HepG2 (cell line): ENCODE results near the gene TLR4. TPM values are rescaled to one million over a fixed set of nuclear protein-coding genes. Genes with fewer than 3 reads are reported as not detected.

Source experiments
- ATAC-seq: fragments of 200-7000 bp; cut with Tn5 transposase; 3 replicates; pipeline ENCODE4 v1.9.1; 2020; ENCODE audit warnings: mild to moderate bottlenecking, moderate library complexity
- BruUV-seq: library from RNA; stranded (reverse); fragments of 400-500 nt; replicated peaks from 2 replicates; lab custom pipeline; 2021; lab: Mats Ljungman, UMichigan
- CTCF ChIA-PET: fragments of 300-600 bp; formaldehyde crosslinking; extraction: SDS; loops from one replicate; lab custom pipeline; 2021; ENCODE audit warnings: low total read pairs, inconsistent platforms, low intra/inter-chr PET ratio; lab: Yijun Ruan, JAX
- POLR2A ChIA-PET: fragments of 350-600 bp; sonication (Branson Sonifier 250); formaldehyde crosslinking; loops from one replicate; lab custom pipeline; 2020; ENCODE audit warnings: antibody characterized with exemption, inconsistent platforms; lab: Yijun Ruan, JAX
- DNase-seq: peaks from one replicate; pipeline ENCODE4 v3.0.0-alpha.2; 2015; ENCODE audit warnings: low spot score
- FAIRE-seq: peaks from 3 replicates; lab custom pipeline; 2011; peaks lifted over from hg19 to GRCh38; lab: Jason Lieb, UNC
- H2AFZ ChIP-seq: one replicate; pipeline ENCODE4 v1.6.1; 2011; ENCODE audit warnings: low read length, inconsistent platforms
- H3K27ac ChIP-seq: fragments of 300-600 bp; 3 replicates; pipeline ENCODE4 v1.8.0; 2011; ENCODE audit warnings: mixed run types, mild to moderate bottlenecking, mixed read lengths, low read length, inconsistent platforms; ENCODE audit not compliant: insufficient read depth; ENCODE audit errors: extremely low read length
- H3K27me3 ChIP-seq, 2 experiments: fragments of 200-600 bp in 1 of 2; 2 replicates in 1 of 2; 3 replicates in 1 of 2; pipeline versions ENCODE4 v1.6.0 to v1.8.0; 2011; ENCODE audit warnings: low read length in 2 of 2, mild to moderate bottlenecking in 2 of 2, moderate library complexity in 2 of 2, inconsistent platforms in 1 of 2; ENCODE audit not compliant: insufficient read depth in 2 of 2, control insufficient read depth in 1 of 2
- H3K36me3 ChIP-seq, 2 experiments: fragments of 200-600 bp in 1 of 2; replicated peaks in 1 of 2; 2 replicates in 1 of 2; 3 replicates in 1 of 2; pipeline versions ENCODE4 v1.5.1 to v1.8.0; 2011; ENCODE audit warnings: low read length in 2 of 2, inconsistent platforms in 1 of 2; ENCODE audit not compliant: insufficient read depth in 2 of 2, control insufficient read depth in 1 of 2
- H3K4me1 ChIP-seq: 2 replicates; pipeline ENCODE4 v1.5.1; 2012; ENCODE audit warnings: low read length, inconsistent platforms; ENCODE audit not compliant: insufficient read depth
- H3K4me2 ChIP-seq: 2 replicates; pipeline ENCODE4 v1.6.0; 2011; ENCODE audit warnings: low read depth, low read length, inconsistent platforms
- H3K4me3 ChIP-seq, 3 experiments: fragments of 200-600 bp in 1 of 3; sonication (generic), shearing (Covaris generic) in 1 of 3; replicated peaks in 1 of 3; 2 replicates each; pipeline ENCODE4 v1.5.1; 2011 to 2016; ENCODE audit warnings: low read length in 3 of 3, inconsistent platforms in 2 of 3, low read depth in 2 of 3, mild to moderate bottlenecking in 2 of 3, control low read depth in 1 of 3, mixed read lengths in 1 of 3; ENCODE audit not compliant: insufficient read depth in 1 of 3
- H3K79me2 ChIP-seq: one replicate; pipeline ENCODE4 v1.6.1; 2011; ENCODE audit warnings: low read length, inconsistent platforms; ENCODE audit not compliant: insufficient read depth
- H3K9ac ChIP-seq: 2 replicates; pipeline ENCODE4 v1.6.0; 2011; ENCODE audit warnings: mild to moderate bottlenecking, low read depth, low read length, inconsistent platforms; ENCODE audit not compliant: insufficient read depth
- H3K9me3 ChIP-seq: 2 replicates; pipeline ENCODE4 v1.5.1; 2012; ENCODE audit warnings: mild to moderate bottlenecking, low read length
- H4K20me1 ChIP-seq: 2 replicates; pipeline ENCODE4 v1.6.0; 2011; ENCODE audit warnings: inconsistent platforms, mild to moderate bottlenecking, low read length, moderate library complexity; ENCODE audit not compliant: insufficient read depth
- FLYWCH1 ChIP-seq: sonication (generic); formaldehyde crosslinking; IDR thresholded peaks from 2 replicates; pipeline ENCODE4 v1.8.1; 2023; ENCODE audit warnings: mild to moderate bottlenecking, missing genetic modification reagents
- FOSL2 ChIP-seq: sonication (generic); formaldehyde crosslinking; IDR thresholded peaks from 2 replicates; pipeline ENCODE4 v1.4.0; 2020; ENCODE audit warnings: missing genetic modification reagents
- JARID2 ChIP-seq: sonication (generic); formaldehyde crosslinking; IDR thresholded peaks from 2 replicates; pipeline ENCODE4 v1.8.1; 2023; ENCODE audit warnings: missing genetic modification reagents, inconsistent platforms; ENCODE audit not compliant: insufficient replicate concordance
- JUND ChIP-seq: sonication (generic); formaldehyde crosslinking; IDR thresholded peaks from 2 replicates; pipeline ENCODE4 v1.8.0; 2022; ENCODE audit warnings: mild to moderate bottlenecking, missing genetic modification reagents
- MLLT10 ChIP-seq: sonication (generic); formaldehyde crosslinking; IDR thresholded peaks from 2 replicates; pipeline ENCODE4 v1.4.0; 2020; ENCODE audit warnings: missing genetic modification reagents
- MXD4 ChIP-seq: IDR thresholded peaks from 2 replicates; pipeline ENCODE4 v1.6.1; 2016; ENCODE audit warnings: mild to moderate bottlenecking, missing biosample characterization, missing genetic modification reagents
- TAF15 ChIP-seq: fragments of 200-400 bp; formaldehyde crosslinking; IDR thresholded peaks from one replicate; pipeline ENCODE4 v1.6.1; 2018; ENCODE audit warnings: mild to moderate bottlenecking, low read depth, low read length; ENCODE audit not compliant: poor library complexity, severe bottlenecking
- ZC3H4 ChIP-seq: sonication (generic); formaldehyde crosslinking; IDR thresholded peaks from 2 replicates; pipeline ENCODE4 v1.4.0; 2020; ENCODE audit warnings: missing genetic modification reagents, borderline replicate concordance
- WGBS: methylation state at CpG from one replicate; pipeline ENCODE4 v1.1.6; 2017; ENCODE audit warnings: low lambda C conversion rate; 5-methylcytosine and 5-hydroxymethylcytosine counted together
- in situ Hi-C: cut with HindIII; loops from 2 replicates; pipeline ENCODE4 v1.10.0; 2017; ENCODE audit warnings: low pct_unique_long_range_greater_than_20kb; ENCODE audit not compliant: extremely low pct_ligation_motif_present
- intact Hi-C: fragments of 100-400 bp; cut with micrococcal nuclease; formaldehyde crosslinking; loops from one replicate; pipeline ENCODE4 v1.10.0; 2022; ENCODE audit not compliant: unreplicated experiment
- polyA plus RNA-seq, 8 experiments: library from polyadenylated mRNA; depleted of rRNA in 3 of 8; stranded (reverse) in 7 of 8; unstranded in 1 of 8; fragments of >200 nt; fragmentation: Illumina TruSeq in 4 of 8; extraction: Trizol in 4 of 8; gene quantifications; 2 replicates each; pipeline versions ENCODE4 v1.2.1 to v1.2.3, GENCODE V29; 2011 to 2016; ENCODE audit warnings: low read depth in 4 of 8, missing spikeins in 1 of 8, mixed read lengths in 1 of 8; ENCODE audit not compliant: insufficient read depth in 1 of 8
- total RNA-seq, 5 experiments: library from RNA; depleted of rRNA; stranded (reverse); fragments of >200 nt; fragmentation: Illumina TruSeq; extraction: Trizol; gene quantifications; 2 replicates each; pipeline ENCODE4 v1.2.3, GENCODE V29; 2016; ENCODE audit warnings: low read depth in 1 of 5
- TF ChIP-seq, protein P1 (sequence below): IDR thresholded peaks from 2 replicates; pipeline ENCODE4 v1.6.1; 2018; ENCODE audit warnings: missing genetic modification reagents, mild to moderate bottlenecking, missing compliant biosample characterization
- TF ChIP-seq, protein P2 (sequence below): sonication (generic); formaldehyde crosslinking; IDR thresholded peaks from 2 replicates; pipeline ENCODE4 v1.8.1; 2023; ENCODE audit warnings: mild to moderate bottlenecking, inconsistent platforms, moderate library complexity, missing genetic modification reagents, borderline replicate concordance
- TF ChIP-seq, protein P3 (sequence below): sonication (generic); formaldehyde crosslinking; IDR thresholded peaks from 2 replicates; pipeline ENCODE4 v1.5.0; 2020; ENCODE audit warnings: mild to moderate bottlenecking, missing genetic modification reagents
- TF ChIP-seq, protein P4 (sequence below): sonication (generic); formaldehyde crosslinking; IDR thresholded peaks from 2 replicates; pipeline ENCODE4 v1.4.0; 2020; ENCODE audit warnings: low read depth, mild to moderate bottlenecking, missing genetic modification reagents
- TF ChIP-seq, protein P5 (sequence below): sonication (generic); formaldehyde crosslinking; IDR thresholded peaks from 2 replicates; pipeline ENCODE4 v1.9.0; 2021; ENCODE audit warnings: missing genetic modification reagents, mild to moderate bottlenecking, borderline replicate concordance
- TF ChIP-seq, protein P6 (sequence below): sonication (generic); formaldehyde crosslinking; IDR thresholded peaks from 2 replicates; pipeline ENCODE4 v1.8.0; 2022; ENCODE audit warnings: mild to moderate bottlenecking, missing genetic modification reagents, borderline replicate concordance

Gene TLR4
- total and polyA plus RNA-seq, 2 of the 13 experiments (the other 11 are each of a cell fraction or from before 2014, with no cell fraction given), result 0.07 to 0.22 TPM

DNA sequence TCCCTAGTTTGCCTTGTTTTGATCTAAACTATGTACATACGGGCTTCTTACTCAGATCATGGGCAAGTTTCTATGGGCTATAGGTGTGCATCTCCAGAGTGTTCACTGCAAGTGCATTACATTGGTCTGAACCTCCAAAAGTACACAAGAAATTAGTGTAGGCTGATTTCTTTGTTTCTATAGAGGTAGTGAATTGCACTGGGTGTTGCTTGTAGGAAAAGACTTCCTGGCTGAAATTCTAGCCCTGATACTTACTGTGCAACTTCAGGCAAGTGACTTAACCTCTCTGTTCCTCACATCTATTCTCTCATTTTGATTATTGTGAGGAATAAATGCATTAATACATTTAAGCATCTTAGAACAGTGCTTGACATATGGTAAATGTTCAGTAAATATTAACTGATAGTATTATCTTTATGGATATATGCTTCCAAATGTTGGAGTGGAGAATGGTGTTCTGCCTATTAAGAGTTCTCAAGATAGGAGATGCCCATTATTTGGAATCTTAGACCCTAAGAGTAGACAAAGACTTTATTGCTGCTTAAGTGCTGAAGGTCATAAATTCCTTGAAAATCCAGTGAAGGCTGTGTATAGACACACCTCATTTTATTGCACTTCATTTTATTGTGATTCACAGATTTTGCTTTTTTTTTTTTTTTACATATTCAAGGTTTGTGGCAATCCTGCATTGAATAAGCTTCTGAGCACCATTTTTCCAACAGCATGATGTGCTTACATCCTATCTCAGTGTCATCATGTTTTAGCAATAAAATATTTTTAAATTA, 38.4 kb upstream of the TLR4 start:
- no peak overlapping the region for H3K4me2 ChIP-seq
- H3K4me1 ChIP-seq, result no peaks in the 10 kb centered on the region
- no peak for FAIRE-seq
- H3K36me3 ChIP-seq, result no peaks in the 10 kb centered on the region
- no peak for ATAC-seq
- H3K9ac ChIP-seq, result no peak overlapping the region
- POLR2A ChIA-PET, result no interaction called here
- WGBS, result 6% methylated on average over 1 of the region's 1 CpG
- TF ChIP-seq JUND (CRISPR knock-in tag) (no peak), FLYWCH1 (no peak), ZC3H4 (CRISPR knock-in tag) (no peak), JARID2 (no peak), TAF15 (no peak), FOSL2 (CRISPR knock-in tag) (no peak), MLLT10 (no peak), MXD4 (no peak)
- TF ChIP-seq, protein P1, sequence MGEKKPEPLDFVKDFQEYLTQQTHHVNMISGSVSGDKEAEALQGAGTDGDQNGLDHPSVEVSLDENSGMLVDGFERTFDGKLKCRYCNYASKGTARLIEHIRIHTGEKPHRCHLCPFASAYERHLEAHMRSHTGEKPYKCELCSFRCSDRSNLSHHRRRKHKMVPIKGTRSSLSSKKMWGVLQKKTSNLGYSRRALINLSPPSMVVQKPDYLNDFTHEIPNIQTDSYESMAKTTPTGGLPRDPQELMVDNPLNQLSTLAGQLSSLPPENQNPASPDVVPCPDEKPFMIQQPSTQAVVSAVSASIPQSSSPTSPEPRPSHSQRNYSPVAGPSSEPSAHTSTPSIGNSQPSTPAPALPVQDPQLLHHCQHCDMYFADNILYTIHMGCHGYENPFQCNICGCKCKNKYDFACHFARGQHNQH (CRISPR knock-in tag), result no peak
- TF ChIP-seq, protein P2, sequence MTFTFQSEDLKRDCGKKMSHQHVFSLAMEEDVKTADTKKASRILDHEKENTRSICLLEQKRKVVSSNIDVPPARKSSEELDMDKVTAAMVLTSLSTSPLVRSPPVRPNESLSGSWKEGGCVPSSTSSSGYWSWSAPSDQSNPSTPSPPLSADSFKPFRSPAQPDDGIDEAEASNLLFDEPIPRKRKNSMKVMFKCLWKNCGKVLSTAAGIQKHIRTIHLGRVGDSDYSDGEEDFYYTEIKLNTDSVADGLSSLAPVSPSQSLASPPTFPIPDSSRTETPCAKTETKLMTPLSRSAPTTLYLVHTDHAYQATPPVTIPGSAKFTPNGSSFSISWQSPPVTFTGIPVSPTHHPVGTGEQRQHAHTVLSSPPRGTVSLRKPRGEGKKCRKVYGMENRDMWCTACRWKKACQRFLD (CRISPR knock-in tag), result no peak
- TF ChIP-seq, protein P3, sequence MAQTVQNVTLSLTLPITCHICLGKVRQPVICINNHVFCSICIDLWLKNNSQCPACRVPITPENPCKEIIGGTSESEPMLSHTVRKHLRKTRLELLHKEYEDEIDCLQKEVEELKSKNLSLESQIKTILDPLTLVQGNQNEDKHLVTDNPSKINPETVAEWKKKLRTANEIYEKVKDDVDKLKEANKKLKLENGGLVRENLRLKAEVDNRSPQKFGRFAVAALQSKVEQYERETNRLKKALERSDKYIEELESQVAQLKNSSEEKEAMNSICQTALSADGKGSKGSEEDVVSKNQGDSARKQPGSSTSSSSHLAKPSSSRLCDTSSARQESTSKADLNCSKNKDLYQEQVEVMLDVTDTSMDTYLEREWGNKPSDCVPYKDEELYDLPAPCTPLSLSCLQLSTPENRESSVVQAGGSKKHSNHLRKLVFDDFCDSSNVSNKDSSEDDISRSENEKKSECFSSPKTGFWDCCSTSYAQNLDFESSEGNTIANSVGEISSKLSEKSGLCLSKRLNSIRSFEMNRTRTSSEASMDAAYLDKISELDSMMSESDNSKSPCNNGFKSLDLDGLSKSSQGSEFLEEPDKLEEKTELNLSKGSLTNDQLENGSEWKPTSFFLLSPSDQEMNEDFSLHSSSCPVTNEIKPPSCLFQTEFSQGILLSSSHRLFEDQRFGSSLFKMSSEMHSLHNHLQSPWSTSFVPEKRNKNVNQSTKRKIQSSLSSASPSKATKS (CRISPR knock-in tag), result no peak
- TF ChIP-seq, protein P4, sequence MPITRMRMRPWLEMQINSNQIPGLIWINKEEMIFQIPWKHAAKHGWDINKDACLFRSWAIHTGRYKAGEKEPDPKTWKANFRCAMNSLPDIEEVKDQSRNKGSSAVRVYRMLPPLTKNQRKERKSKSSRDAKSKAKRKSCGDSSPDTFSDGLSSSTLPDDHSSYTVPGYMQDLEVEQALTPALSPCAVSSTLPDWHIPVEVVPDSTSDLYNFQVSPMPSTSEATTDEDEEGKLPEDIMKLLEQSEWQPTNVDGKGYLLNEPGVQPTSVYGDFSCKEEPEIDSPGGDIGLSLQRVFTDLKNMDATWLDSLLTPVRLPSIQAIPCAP, result no peak
- TF ChIP-seq, protein P5, sequence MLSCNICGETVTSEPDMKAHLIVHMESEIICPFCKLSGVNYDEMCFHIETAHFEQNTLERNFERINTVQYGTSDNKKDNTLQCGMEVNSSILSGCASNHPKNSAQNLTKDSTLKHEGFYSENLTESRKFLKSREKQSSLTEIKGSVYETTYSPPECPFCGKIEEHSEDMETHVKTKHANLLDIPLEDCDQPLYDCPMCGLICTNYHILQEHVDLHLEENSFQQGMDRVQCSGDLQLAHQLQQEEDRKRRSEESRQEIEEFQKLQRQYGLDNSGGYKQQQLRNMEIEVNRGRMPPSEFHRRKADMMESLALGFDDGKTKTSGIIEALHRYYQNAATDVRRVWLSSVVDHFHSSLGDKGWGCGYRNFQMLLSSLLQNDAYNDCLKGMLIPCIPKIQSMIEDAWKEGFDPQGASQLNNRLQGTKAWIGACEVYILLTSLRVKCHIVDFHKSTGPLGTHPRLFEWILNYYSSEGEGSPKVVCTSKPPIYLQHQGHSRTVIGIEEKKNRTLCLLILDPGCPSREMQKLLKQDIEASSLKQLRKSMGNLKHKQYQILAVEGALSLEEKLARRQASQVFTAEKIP (CRISPR knock-in tag), result no peak
- TF ChIP-seq, protein P6, sequence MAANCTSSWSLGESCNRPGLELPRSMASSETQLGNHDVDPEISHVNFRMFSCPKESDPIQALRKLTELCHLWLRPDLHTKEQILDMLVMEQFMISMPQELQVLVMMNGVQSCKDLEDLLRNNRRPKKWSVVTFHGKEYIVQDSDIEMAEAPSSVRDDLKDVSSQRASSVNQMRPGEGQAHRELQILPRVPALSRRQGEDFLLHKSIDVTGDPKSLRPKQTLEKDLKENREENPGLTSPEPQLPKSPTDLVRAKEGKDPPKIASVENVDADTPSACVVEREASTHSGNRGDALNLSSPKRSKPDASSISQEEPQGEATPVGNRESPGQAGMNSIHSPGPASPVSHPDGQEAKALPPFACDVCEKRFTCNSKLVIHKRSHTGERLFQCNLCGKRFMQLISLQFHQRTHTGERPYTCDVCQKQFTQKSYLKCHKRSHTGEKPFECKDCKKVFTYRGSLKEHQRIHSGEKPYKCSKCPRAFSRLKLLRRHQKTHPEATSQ, result no peak
- no peaks in the 10 kb centered on the region for H4K20me1 ChIP-seq
- in situ Hi-C loops (no loop called here), intact Hi-C loops (no loop called here)
- no TSS peak for BruUV-seq
- H3K27ac ChIP-seq, result no peak overlapping the region
- H3K9me3 ChIP-seq, result peaks cover 3% of the 10 kb centered on the region; the same call in 1 of the 2 replicates
- CTCF ChIA-PET, result no interaction called here
- no peak overlapping the region for H3K4me3 ChIP-seq
- no peaks in the 10 kb centered on the region for H3K27me3 ChIP-seq
- H2AFZ ChIP-seq, result no peak overlapping the region
- DNase-seq, result no peak
- H3K79me2 ChIP-seq, result no peaks in the 10 kb centered on the region
